Stimulated activated CD4-positive, alpha-beta T cell treated with anti-CD3 and anti-CD28 coated beads, Interleukin-1b, Interleukin-23, amount 100 ng/mL, for 4 hours (primary cell): ENCODE data around the gene INTS3.
"Not testable (repeated sequence)": the region's sequence is repeated elsewhere in the genome, so short reads cannot be mapped to it uniquely, and the experiment has no call there.

Source experiments
- DNase-seq, 2 donors: peaks; one replicate each; pipeline ENCODE4 v3.0.0-alpha.2; 2020; ENCODE audit warnings: low read depth in 2 of 2

Gene INTS3

DNA sequence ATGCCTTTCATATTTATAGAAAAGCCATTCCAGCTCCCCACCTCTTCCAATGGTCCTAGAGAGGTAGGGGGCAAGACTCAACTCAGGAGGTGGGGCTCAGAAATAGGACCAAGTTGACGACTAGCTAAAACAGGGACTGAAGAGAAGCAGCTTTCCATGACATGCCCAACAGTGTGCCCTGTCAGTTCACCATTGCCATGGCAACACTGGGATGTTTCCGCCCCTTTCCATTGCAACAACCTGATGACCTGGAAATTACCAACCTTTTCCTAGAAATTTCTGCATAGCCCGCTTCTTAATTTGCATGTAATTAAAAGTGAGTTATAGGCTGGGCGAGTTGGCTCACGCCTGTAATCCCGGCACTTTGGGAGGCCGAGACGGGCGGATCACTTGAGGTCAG lies 22.4 kb upstream of the INTS3 start:
- DNase-seq: no peak

DNA sequence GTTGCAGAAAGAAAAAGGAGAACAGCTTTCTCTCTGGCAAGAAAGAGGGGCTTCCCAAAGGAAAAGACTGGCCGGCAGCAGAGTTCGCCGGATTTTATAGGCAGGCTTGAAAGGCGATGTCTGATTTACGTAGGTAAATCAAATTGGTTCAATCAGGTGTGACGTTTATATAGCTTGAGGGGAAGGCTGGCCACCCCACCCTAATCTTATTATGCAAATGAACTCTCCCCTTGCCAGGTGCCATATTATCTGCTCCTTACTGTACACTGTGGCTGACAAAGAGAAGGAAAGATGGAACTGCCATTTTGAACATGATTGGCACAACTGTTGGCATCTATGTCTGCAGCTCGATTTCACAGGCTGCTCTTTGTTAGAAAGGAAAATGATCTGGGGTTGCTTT lies 16.8 kb upstream of the INTS3 start:
- no peak for DNase-seq

DNA sequence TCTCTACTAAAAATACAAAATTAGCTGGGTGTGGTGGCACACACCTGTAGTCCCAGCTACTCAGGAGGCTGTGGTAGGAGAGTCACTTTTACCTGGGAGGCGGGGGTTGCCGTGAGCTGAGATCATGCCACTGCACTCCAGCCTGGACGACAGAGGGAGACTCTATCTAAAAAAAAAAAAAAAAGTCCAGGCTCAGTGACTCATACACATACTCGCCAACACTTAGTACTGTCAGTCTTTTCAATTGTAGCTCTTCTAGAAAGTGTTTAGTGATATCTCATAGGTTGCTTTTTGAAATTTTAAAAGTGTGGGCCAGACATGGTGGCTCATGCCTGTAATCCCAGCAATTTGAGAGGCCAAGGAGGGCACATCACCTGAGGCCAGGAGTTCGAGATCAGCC lies 11.6 kb upstream of the INTS3 start:
- DNase-seq: not testable (repeated sequence)

DNA sequence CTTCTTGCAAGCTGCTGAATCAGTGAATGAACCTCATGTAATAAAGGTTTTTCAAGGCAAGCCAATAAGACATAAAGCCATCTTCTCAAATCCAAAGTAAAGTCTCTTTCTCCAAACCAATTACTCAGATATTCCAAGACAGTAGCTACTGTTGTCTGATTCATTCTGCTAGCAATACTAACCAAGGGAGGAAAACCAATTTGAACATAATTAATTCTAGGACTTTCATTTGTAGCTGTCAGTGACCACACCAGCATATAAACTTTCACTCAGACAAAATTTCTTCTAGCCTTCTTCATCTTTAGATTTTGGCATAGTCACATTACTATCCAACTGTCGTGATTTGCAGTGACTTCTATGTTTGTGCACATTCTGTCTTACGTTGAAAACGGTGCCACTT lies 10.5 kb upstream of the INTS3 start:
- DNase-seq: no peak

DNA sequence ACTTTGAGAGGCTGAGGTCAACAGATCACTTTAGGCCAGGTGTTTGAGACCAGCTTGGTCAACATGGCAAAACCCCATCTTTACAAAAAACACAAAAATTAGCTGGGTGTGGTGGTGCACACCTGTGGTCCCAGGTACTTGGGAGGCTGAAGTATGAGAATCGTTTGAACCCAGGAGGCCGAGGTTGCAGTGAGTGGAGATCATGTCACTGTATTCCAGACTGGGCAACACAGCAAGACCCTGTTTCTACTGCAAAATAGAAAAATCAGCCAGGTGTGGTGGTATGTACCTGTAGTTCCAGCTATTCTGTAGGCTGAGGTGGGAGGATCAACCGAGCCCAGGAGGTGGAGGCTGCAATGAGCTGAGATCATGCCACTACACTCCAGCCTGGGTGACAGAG lies 4.2 kb upstream of the INTS3 start:
- no peak for DNase-seq

DNA sequence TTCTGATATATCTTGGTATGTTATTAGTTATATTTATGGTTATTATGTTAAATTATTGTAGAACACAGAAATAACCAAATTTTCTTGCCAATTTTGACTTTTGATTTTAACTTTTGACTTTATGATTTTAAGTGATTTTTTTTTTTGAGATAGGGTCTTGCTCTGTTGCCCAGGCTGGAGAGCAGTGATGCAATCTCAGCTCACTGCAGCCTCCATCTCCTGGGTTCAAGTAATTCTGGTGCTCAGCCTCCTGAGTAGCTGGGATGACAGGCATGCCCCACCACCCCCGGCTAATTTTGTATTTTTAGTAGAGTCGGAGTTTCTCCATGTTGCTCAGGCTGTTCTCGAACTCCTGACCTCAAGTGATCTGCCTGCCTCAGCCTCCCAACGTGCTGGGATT lies 3.2 kb upstream of the INTS3 start:
- not testable (repeated sequence) for DNase-seq

DNA sequence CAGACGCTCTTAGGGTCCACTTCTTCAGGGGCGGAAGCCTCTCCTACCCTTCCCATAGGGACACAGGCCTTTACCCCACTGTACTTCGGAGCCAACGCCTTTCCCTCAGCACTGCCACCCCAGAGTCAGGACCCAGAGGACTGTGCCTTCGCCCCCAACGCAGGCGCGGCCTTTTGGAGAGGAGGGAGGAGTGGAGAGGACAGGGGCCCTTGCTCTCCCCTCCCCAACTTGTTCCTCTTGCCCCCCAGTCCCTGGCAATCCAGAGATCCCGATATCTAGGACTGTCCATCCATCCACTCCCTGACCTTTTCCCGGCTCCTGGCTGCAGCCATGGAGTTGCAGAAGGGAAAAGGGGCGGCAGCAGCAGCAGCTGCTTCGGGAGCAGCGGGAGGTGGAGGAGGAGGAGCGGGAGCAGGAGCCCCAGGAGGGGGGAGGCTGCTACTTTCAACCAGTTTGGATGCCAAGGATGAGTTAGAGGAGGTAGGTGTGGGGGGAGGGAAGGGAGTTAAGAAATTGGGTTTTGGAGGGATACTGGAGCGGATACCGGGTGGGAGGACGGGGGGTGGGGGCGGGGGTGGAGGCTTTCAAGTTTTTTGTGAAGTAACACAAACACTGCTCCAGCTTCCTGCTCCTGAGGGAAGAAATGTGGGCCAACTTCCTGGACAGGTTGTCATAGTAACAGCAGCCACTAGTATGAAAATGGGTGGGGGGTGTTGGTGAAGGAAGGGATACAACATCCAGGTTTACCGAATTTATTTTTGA lies 636 bp downstream of the INTS3 start:
- DNase-seq: peak; percentile 18 to 26

DNA sequence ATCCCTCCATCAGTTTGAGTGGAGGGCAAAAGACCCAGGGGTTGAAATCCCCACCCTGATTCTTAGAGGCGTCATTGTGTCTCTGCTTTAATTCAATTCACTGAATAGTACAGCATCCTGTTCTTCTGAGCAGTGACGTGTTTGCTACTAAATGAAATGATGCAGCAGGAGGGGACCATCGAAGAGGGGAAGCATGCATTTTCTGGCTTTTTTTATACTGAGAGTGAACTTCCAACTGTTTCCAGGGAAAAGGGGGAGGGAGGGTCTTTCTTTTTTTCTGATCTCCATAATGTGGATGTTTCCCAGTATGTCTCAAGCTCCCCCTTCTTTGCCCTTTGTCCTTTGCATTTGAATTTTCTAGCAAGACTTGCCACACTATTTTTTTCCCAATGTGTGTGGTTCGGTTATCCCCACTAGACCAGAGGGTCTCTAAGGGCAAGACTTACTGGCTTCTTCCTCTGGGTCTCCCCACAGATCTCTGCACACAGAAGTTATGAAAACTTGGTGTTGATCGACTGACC lies 2.7 kb downstream of the INTS3 start:
- no peak for DNase-seq

DNA sequence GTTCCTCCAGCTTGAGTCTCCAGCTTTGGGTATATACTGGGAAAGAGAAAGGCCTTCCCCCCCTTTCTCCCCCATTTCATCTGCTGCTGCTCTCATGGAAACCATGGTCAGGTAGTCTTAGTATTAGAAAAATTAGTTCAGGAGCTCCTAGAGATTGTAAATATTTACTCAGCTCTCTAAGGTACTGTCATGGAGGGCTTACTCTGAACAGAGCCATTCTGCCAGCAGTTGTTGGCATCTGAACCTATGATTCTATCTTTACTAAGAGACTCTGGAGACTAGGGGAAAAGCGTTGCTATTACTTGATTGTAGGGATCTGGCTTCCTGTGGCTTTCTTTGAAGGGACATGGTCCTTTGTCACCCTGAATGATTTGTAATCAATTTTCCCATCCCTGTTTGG lies 6.1 kb downstream of the INTS3 start:
- no peak for DNase-seq

DNA sequence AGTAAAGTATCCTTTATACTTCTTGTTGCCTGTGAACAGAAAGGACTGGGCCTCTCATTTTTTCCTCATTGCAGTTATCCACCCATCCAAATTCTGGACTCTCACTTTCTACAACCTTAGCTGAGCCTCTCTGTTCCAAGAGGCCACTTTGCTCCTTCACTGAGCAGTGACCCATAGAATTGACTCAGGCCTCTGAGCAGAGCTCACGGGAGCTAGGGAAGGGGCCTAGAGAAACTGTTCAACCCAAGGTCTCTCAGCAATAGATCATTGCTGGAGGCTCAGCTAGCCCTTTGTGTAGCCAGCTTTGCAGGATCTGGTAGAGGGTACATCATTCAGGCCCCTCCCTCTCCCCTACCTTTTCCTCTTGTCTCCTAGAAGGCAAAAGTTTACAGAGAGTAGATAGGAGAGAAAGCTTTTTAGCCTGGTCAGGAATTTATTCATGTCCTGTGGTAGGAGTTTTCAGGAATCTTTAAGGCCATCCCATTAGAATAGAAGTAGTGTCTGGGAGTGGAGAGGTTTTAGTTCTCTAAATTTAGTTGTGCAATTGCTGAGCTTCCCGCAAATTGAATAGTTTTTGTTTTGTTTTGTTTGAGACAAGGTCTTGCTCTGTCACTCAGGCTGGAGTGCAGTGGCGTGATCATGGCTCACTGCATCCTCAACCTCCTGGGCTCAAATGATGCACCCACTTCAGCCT lies 6.7 kb downstream of the INTS3 start:
- DNase-seq: no peak

DNA sequence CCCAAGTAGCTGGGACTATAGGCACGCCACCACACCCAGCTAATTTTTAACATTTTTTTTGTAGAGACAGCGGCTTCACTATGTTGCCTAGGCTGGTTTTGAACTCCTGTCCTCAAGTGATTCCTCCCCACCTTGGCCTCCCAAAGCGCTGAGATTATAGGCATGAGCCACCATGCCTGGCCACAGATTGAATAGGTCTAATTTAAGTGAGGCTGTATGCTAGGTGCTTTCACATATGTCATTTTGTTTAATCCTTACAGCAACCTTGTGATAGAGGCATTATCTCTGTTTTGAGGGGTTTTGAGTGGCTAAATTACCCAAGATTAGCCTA lies 7.2 kb downstream of the INTS3 start:
- no peak for DNase-seq

DNA sequence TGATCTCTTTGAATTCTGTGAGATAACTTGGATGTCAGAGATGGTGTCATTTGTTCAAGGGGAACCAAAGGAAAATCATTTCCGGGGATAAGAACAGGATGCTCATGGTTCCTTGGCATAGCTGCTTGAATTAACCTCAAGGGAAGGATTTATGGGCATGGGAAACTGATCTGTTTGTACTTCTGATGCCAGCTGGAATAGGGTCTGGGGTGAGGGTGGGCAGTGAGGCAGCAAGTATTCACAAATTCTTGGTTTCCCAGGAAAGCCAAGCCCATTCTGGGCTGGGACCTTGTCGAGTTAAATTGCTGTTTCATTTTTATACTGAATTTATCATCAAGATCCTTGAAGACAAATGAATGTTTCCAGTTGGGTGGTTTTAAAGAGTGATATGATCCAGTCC lies 14.1 kb downstream of the INTS3 start:
- no peak for DNase-seq

DNA sequence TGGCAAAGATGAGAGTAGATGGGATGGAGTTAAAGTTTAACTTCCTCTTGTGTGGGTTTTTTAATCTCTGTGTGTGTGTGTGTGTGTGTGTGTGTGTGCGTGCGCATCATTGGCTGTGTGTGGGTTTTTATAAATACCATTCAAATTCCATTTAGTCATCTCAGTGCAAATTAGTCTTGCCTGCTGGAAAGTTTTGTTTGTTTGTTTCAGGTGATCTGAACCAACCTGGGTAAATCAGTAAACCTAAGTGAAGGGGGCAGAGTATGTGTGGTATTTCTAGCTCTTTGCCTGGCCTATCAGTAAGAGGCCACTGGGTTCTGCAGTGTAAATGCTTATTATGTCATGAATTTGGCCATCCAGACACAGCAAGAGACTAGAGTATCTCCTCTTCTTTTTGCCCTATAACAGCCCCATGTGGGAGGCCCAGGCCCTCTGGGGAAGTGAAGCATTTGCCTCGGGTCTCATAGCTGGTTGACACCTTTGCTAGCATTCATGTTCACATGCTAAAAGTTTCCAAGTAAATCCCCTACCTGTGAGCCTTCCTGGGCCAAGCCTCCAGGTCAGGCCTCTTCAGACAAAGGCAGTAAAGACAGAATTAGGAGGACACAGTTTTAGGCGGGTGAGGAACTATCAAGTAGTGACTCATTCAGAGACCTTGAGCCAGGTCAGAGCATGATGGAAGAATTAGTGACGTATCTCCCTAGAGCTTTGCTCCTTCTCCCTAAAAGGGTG lies 14.7 kb downstream of the INTS3 start:
- no peak for DNase-seq

DNA sequence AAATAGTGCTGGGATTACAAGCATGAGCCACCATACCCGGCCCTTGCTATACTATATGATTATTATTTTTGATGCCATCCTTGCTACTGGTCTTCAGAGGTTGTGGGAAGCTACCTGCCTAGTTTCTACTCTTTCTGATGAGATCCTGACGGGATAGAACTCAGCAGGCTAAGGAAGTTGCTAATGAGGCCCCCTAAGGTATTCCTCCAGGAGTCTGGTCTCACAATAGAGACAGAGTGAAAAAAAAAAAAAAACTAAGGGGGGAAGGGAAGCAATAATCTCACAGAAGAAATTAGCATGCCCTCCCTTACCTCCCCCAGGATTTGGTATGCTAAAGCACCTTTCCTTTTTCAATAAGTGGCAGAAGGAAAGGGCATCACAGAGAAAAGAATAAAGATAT lies 17.6 kb downstream of the INTS3 start:
- no peak for DNase-seq

DNA sequence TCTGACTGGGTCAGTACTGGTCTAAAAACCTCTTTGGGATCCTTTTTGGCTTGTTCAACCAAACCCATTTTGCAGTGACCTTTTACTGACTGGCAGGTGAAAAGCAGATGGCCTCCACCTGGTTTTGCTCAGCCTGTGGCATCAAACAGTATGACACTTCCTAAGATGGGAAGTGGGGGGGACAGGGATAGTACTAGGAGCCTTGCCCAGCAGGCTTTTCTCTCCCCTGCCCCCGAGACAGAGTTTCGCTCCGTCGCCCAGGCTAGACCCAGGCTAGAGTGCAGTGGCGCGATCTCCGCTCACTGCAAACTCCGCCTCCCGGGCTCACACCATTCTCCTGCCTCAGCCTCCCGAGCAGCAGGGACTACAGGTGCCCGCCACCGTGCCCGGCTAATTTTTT lies 18.3 kb downstream of the INTS3 start:
- DNase-seq: no peak

DNA sequence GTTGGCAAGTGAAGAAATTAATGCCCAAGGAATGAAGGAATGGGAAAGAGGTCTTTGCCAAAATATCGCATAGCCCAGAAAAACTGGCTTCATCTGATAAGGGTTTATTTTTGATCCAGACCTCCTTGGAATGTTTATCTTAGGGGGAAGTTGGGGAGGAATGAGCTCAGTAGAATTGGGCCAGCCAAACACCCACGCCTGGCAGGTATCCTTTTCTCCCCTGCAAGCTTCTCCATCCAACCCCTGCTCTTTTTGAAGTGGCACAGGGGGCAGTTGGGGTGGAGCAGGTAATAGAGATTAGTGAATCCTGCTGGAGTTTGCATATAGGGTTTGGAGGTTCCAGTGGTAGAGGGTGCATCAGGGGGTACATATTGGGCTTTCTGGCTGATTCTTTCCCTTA lies 21.1 kb downstream of the INTS3 start:
- DNase-seq: no peak

DNA sequence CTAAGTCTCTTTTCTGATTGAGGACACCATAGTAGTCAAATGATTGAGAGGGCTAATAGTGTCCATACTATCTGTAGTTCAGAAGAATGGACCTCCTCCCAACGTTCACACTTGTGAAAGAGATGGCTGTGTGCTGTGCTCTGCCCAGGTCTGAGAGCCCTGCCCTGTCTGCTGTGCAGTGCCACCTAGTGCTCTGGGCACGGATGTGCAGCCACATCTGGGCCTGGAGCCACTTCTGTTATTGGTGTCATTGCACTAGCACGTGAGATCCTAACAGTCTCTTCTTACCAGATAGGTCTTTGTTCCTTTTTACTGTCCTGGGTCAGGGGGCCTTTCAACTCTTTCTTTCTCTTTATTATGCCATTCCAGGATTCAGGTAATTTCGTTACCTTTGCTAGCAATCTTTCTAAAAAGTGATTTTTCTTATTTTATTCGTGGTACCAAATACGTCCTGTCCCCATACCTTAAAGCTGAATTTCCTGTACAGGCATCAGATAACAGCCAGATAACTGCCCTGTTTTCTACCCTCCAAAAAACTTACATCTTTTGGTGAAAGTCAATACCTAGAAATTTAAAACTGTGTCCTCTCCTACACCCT lies 21.7 kb downstream of the INTS3 start:
- DNase-seq: peak; percentile 60 to 70

DNA sequence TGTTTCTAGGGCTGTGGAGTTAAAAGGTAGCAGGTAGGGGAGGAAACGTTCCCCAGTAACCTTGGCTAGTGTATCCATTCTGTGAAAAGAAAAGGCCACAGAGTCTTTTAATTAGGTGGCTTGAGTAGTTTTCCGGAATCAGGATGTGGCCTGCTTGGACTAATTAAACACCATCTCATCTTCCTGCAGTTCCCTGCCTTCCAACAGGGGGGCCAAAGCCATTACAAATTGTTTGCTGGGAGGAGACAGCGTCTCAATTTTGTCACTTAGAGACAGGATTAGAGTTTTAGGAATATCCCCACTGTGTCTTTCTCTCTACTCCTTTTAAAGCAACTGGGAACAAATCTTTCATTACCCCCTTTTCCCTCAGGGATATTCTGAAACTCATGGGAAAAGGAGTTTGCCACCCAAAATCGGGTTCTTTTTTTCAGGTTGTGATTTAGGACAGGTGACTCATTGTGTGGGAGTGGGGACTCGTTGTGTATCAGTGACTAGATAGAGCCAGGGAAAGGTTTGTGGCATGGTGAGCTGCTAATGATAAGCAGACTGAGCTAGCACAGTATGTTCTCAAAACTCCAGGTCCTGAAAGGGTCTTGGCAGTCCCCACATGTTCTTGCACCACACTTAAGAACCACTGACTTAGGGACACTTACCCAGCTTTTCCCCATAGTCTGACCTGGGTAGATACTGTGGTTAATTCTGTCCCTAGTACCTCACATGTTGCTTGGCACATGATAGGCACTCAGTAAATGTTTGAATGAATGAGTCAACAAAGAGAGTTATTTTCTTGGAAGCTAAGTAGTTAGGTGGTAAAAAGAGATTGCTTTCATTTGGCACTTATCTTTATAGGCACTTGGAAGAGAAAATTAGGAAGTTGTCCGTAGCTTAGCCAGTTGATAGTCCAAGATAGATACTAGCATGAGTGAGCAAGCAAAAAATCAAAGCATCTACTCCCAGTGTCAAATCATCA lies 22.5 kb downstream of the INTS3 start:
- no peak for DNase-seq

DNA sequence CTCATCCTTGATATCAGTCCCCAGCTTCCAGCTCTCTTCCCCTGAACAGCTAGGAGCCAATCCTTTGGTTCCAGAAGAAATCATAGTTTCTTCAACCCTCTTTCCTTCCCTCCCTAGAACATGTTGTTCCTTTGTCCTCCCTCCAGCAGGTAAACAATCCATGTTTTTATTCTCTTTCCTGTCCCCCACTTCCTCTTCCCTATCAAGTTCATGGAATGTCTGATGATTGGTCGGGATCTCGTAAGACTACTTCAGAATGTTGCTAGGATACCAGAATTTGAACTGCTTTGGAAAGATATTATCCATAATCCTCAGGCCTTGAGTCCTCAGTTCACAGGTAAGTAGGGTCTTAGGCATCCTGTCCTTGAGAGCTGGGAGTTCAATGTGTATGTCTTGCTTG lies 24.2 kb downstream of the INTS3 start:
- no peak for DNase-seq

DNA sequence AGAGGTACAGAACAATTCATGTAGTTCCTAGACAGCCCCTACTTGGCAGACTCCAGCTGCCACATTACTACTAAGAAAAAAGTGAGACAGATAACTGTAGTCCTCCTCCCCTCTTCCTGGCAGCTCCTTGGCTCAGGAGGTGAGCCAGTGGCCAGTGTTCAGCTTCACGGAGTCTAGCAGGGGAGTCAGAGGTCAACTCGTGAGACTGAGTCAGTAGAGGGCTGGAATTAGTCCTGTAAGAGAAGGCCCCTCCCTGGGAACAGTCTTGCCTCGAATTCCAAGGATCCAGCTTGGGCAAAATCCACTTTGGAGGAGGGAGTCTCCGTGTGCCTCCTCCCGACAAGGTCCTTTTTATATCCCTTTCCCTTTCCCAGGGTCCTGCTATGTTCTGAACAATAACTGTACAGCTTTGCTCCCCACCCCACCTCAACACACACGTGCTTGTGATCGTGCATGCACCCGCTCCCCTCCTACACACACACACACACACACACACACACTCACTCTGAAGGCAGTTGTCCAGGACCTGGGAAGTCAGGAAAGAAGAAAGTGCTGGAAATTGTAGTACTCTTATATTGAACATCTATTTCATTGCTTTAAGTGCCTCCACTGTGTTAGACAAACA lies 24.8 kb downstream of the INTS3 start:
- DNase-seq: no peak

DNA sequence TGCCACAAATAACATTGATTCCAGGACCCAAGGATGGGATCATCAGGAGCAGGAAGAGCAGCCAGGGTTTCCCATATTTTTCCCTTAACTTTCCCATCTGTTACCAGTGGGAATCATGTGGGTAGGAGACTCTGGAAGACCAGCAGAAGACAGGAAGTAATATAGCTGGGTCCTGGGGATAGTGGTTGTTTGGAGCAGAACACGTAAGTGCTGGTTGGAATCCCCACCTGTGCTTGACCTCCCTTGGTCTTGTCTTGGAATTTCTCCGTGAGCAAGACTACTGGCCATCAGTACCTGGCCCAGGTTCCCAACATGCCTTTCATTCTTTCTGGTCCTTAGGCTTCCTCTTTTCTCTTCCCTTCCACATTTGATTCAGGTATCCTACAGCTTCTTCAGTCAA lies 26.4 kb downstream of the INTS3 start:
- no peak for DNase-seq
